Neuron (in vitro differentiated cells): ENCODE results near the gene SUN3.

Source experiments
- H2AFZ ChIP-seq: one replicate; pipeline ENCODE4 v1.6.1; 2013; ENCODE audit warnings: low read depth, mild to moderate bottlenecking, inconsistent platforms, low read length, moderate library complexity
- H3K27me3 ChIP-seq: one replicate; pipeline ENCODE4 v1.6.1; 2013; ENCODE audit warnings: low read length; ENCODE audit not compliant: insufficient read depth
- H3K36me3 ChIP-seq: one replicate; pipeline ENCODE4 v1.6.1; 2013; ENCODE audit warnings: low read length; ENCODE audit not compliant: insufficient read depth
- H3K4me1 ChIP-seq: one replicate; pipeline ENCODE4 v1.6.1; 2013; ENCODE audit warnings: low read length; ENCODE audit not compliant: insufficient read depth
- H3K4me3 ChIP-seq: 2 replicates; pipeline ENCODE4 v1.5.1; 2013; ENCODE audit warnings: mild to moderate bottlenecking, low read length, moderate library complexity
- H3K9me3 ChIP-seq: one replicate; pipeline ENCODE4 v1.6.1; 2013; ENCODE audit warnings: low read length

SUN3 gene, protein sequence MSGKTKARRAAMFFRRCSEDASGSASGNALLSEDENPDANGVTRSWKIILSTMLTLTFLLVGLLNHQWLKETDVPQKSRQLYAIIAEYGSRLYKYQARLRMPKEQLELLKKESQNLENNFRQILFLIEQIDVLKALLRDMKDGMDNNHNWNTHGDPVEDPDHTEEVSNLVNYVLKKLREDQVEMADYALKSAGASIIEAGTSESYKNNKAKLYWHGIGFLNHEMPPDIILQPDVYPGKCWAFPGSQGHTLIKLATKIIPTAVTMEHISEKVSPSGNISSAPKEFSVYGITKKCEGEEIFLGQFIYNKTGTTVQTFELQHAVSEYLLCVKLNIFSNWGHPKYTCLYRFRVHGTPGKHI

DNA sequence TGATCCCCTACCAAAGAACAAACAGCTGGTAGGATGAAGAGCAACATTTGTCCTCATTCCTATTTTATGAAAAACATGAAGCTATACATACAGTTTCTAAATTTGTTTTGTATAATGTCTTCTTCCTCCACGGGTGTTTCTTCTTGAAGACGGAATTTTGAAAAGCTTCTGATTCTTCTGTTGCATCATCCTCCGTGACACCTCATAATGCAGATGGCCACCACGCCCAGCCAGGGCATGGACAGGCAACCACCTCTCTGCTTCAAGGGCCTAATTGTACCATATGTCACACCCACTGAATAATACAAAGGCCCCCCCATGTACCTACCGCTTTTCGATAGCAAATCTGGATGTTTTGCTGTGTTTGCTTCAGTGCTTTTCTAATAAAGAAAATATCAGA is at the start of gene SUN3:
TSS of gene SUN3 (minus strand) at position 170 of the 400 bp plus-strand sequence. CDS start at position 1, 169 bp downstream.
- Histone ChIP-seq H3K4me1 (no peaks in the 10 kb centered on the region), H3K27me3 (peaks cover 12% of the 10 kb centered on the region), H3K36me3 (no peaks in the 10 kb centered on the region), H2AFZ (no peak within 1 kb of the TSS), H3K4me3 (no peak within 1 kb of the TSS), H3K9me3 (no peaks in the 10 kb centered on the region)

DNA sequence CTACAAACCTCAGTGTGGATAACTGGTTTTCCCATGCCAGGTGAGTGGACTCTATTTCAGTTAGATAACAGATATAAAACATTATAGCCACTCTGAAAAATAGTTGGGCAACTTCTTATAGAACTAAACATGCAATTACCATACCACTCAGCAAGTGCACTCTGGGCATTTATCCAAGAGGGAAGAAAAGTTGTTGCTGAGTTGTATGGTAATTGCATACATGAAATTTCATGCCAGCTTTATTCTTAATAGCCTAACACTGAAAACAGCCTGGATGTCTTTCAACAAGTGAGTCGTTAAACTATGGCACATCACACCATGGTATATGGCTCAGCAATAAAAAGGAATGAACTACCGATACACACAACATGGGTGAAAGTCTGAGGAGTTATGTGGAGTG is 49.6 kb upstream of the SUN3 start:
- Histone ChIP-seq H3K4me3 (no peak overlapping the region), H3K9me3 (no peaks in the 10 kb centered on the region), H3K27me3 (no peaks in the 10 kb centered on the region), H3K4me1 (peaks cover 5% of the 10 kb centered on the region), H2AFZ (no peak overlapping the region), H3K36me3 (no peaks in the 10 kb centered on the region)

DNA sequence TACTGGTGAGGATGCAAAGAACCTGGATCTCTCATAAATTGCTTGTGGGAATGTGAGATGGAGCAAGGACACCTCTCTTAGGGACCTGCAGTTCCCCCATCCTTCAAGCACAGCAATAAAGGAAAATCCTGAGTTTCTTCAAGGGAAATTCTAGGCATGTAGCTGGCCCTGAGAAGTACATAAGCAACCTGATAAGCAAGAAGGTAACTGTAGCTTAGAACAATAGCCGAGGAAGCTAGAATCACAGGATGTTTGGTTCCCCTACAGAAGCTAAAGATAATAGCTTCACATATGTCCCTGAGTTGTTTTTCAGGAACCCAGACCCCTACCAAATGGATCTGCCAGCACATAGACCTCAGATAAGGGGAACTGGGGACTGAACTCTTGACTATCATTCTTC is 48.5 kb upstream of the SUN3 start:
- no peak overlapping the region for H2AFZ ChIP-seq
- no peaks in the 10 kb centered on the region for H3K4me1 ChIP-seq
- H3K9me3 ChIP-seq, result no peaks in the 10 kb centered on the region
- H3K36me3 ChIP-seq, result no peaks in the 10 kb centered on the region
- no peaks in the 10 kb centered on the region for H3K27me3 ChIP-seq
- no peak overlapping the region for H3K4me3 ChIP-seq

DNA sequence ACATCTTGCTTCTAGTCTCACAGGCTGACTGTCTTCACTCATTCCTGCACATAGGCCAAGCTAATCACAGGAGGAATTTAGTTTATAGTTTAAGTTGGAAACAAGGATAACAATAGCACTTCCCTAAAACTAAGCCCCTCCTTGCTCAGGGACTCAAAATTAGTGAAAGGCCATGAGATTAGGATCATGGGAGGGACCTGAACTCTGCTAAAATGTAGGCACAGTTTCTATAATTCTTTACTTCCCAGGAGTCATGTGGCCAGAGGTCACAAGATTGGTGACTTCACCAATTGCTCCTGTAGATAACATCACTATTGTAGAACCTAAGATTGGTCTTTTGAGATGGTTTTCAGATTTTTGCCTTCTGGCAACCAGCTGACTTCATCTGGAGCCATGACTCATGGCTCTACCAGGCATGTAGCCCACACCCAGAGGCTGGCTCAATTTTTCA is 45.3 kb upstream of the SUN3 start:
- H3K4me3 ChIP-seq, result no peak overlapping the region
- H3K27me3 ChIP-seq, result no peaks in the 10 kb centered on the region
- H3K4me1 ChIP-seq, result no peaks in the 10 kb centered on the region
- no peaks in the 10 kb centered on the region for H3K36me3 ChIP-seq
- H2AFZ ChIP-seq, result no peak overlapping the region
- peaks cover 4% of the 10 kb centered on the region for H3K9me3 ChIP-seq

DNA sequence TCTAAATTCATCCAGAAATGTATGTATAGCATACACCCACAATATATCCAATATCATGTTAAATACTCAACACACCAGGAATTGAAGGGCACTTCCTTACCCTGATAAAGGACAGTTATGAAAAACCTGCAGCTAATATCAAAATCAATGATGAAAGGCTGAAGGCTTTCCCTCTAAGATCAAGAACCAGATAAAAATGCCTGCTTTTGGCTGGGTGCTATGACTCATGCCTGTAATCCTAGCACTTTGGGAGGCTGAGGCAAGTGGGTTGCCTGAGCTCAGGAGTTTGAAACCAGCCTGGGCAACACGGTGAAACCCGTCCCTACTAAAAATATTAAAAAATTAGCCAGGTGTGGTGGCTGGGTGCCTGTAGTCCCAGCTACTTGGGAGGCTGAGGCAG is 38.6 kb upstream of the SUN3 start:
- no peak overlapping the region for H3K4me3 ChIP-seq

DNA sequence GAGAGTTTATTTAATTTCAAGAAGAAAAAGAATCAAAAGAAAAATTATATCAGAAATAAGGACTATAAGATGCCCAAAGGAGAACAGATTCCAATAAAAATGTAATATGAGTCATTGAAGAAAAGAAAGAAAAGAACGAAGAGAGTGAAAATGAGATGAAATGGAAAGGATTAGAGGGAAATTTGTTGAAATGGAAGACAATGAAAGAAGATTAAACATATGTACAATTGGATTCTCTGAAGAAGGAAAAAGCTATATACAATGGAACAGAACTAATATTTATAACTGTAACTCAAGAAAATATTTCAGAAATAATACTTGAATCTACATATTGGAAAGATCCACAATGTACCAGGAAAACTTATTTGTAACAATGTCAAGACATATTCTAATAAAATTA is 35.1 kb upstream of the SUN3 start:
- Histone ChIP-seq H3K27me3 (no peaks in the 10 kb centered on the region), H3K36me3 (no peaks in the 10 kb centered on the region), H2AFZ (no peak overlapping the region), H3K4me1 (peaks cover 16% of the 10 kb centered on the region), H3K4me3 (no peak overlapping the region), H3K9me3 (no peaks in the 10 kb centered on the region)

More for the DNA sequence above, 38.6 kb upstream of the SUN3 start:
- Histone ChIP-seq H3K27me3 (no peaks in the 10 kb centered on the region), H3K36me3 (no peaks in the 10 kb centered on the region), H3K4me1 (peaks cover 9% of the 10 kb centered on the region), H2AFZ (no peak overlapping the region), H3K9me3 (peaks cover 4% of the 10 kb centered on the region)

DNA sequence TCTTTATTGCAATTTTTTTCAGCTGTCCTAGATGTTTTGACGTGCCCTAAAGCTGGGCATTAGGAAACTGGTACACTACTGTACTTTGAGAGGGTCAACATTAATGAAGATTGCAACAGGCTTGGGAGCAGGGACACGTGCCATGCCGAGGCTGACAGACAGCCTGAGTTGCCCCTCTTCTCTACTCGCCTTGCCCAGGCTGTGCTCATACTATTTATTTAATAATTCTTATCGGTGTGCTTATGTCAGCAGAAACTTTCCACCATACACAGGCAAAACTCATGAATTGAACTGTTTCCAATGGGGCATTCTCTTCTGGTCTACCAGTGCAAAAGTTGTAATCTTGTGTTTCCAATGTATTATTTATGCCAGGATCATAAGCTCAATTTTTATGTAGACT is 30.8 kb upstream of the SUN3 start:
- no peaks in the 10 kb centered on the region for H3K9me3 ChIP-seq

DNA sequence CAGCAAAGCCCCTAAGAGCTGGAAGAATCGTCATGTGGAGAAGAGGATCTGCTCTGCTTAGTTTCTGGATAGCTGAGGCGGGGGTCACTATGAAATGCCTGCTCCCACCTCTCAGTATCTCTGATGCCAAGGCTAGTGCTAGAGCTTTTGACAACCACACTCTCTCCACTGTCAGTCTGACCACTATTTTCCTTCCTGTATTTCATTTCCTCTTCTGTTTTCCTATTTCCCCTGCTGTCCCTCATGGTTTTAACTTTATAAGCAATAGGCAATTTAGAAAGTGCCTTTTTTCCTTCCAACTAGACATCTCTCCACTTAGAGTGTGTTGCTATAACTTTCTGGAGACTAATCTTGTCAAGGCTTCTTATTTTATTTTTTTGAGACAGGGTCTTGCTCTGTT is 30.1 kb upstream of the SUN3 start:
- Histone ChIP-seq H3K4me1 (peaks cover 16% of the 10 kb centered on the region), H3K36me3 (no peaks in the 10 kb centered on the region), H2AFZ (no peak overlapping the region), H3K27me3 (no peaks in the 10 kb centered on the region), H3K9me3 (no peaks in the 10 kb centered on the region), H3K4me3 (no peak overlapping the region)

More for the DNA sequence above, 30.8 kb upstream of the SUN3 start:
- Histone ChIP-seq H3K4me1 (peaks cover 16% of the 10 kb centered on the region), H2AFZ (no peak overlapping the region), H3K27me3 (no peaks in the 10 kb centered on the region), H3K36me3 (no peaks in the 10 kb centered on the region), H3K4me3 (no peak overlapping the region)

DNA sequence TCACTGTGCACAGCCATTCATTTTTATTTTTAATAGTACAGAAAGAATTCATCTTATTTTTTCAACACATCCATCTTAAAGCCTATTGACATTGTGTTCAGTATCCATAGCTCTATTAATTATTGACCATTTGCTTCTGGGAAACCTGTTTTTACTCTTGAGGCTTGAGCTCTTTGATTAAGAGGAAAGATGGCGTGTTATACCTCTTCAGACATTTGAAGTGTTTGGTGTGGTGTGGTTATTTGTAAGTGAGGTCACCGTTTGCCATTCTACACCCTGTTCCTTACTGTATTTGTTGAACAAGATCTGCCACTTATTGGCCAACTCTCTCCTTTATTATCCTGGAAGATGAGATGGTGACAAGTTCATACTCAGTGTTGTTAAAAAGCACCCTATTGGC is 24.8 kb upstream of the SUN3 start:
- no peaks in the 10 kb centered on the region for H3K27me3 ChIP-seq
- no peak overlapping the region for H3K4me3 ChIP-seq
- H2AFZ ChIP-seq, result no peak overlapping the region
- H3K9me3 ChIP-seq, result no peaks in the 10 kb centered on the region
- H3K36me3 ChIP-seq, result no peaks in the 10 kb centered on the region
- H3K4me1 ChIP-seq, result no peaks in the 10 kb centered on the region

DNA sequence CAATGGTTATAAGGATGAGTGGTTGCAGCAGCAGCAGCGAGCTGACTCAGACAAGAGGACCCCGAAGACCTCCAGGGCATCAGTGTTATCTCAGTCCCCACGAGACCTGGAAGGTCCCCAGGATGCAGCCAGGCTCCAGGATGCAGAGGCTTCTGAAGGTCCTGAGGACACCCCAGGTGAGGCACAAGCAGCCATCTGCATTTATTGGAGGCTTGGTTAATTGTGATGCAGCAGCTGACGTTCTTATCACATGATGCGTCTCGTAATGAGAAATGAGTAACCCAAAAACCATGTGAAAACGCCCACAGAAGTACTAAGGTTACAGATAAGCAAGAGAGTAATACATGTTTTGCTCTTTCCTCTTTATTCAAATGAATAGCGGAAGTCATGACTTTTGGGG is 23.8 kb upstream of the SUN3 start:
- no peaks in the 10 kb centered on the region for H3K4me1 ChIP-seq
- no peak overlapping the region for H3K4me3 ChIP-seq
- H2AFZ ChIP-seq, result no peak overlapping the region
- no peaks in the 10 kb centered on the region for H3K9me3 ChIP-seq
- no peaks in the 10 kb centered on the region for H3K27me3 ChIP-seq
- H3K36me3 ChIP-seq, result no peaks in the 10 kb centered on the region

DNA sequence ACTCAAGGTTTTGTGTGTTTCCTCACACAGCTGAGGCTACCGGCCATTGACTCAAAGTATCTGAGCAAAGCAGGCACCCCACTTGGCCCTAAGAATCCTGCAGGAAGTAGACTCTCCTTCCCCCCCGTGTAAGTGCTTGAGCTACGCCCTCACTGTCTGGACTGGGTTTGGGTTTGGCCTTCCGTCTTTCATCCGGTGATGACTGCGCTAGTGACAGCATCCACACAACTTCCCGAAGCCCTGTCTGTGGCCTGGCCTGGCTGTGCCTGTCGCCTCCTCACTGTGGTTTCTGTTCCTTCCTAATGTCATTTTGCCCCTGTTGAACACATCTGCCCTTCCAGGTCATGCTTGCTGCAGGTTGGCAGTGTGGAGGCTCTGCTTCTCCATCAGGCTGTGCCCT is 20.9 kb upstream of the SUN3 start:
- no peaks in the 10 kb centered on the region for H3K27me3 ChIP-seq
- H3K4me1 ChIP-seq, result no peaks in the 10 kb centered on the region
- H3K9me3 ChIP-seq, result no peaks in the 10 kb centered on the region
- no peaks in the 10 kb centered on the region for H3K36me3 ChIP-seq
- no peak overlapping the region for H2AFZ ChIP-seq
- H3K4me3 ChIP-seq, result no peak overlapping the region

DNA sequence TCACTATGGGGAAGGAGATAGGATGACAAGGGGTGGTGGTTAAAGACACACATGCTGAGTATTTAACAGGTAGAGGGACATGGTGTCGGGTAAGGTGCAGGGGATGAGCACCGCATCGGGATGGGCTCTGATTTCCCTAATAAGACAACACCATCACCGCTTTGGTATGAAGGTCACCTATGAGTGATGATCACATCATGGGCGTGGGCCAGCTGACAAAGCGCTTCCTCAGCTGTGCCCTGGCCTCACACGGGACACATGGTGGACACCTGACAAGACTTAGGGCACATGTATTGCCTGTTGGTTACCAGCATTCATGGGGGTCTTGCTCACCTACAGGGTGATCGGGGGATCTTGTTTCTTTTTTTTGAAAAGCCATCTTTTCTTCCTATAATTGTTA is 19.2 kb upstream of the SUN3 start:
- Histone ChIP-seq H2AFZ (no peak overlapping the region), H3K9me3 (no peaks in the 10 kb centered on the region), H3K4me3 (no peak overlapping the region), H3K27me3 (no peaks in the 10 kb centered on the region), H3K4me1 (no peaks in the 10 kb centered on the region), H3K36me3 (no peaks in the 10 kb centered on the region)

DNA sequence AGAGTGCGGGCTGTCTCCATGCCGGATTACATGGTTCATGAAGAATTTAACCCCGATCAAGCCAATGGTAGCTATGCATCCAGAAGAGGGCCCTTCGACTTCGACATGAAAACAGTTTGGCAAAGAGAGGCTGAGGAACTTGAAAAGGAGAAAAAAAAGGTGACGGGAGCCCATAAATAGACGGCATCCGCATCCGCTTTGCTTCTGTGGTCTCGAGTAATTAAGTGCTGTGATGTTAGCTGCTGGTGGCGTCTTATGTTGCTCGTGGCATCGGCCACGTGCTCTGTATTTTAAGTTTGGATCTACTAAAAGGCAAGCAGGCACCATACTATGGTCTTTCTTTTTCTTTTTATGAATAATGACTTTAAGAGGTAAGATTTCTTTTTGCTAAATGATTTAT is 17.6 kb upstream of the SUN3 start:
- no peak overlapping the region for H2AFZ ChIP-seq
- no peak overlapping the region for H3K4me3 ChIP-seq
- no peaks in the 10 kb centered on the region for H3K9me3 ChIP-seq
- no peaks in the 10 kb centered on the region for H3K27me3 ChIP-seq
- no peaks in the 10 kb centered on the region for H3K36me3 ChIP-seq
- peaks cover 10% of the 10 kb centered on the region for H3K4me1 ChIP-seq

DNA sequence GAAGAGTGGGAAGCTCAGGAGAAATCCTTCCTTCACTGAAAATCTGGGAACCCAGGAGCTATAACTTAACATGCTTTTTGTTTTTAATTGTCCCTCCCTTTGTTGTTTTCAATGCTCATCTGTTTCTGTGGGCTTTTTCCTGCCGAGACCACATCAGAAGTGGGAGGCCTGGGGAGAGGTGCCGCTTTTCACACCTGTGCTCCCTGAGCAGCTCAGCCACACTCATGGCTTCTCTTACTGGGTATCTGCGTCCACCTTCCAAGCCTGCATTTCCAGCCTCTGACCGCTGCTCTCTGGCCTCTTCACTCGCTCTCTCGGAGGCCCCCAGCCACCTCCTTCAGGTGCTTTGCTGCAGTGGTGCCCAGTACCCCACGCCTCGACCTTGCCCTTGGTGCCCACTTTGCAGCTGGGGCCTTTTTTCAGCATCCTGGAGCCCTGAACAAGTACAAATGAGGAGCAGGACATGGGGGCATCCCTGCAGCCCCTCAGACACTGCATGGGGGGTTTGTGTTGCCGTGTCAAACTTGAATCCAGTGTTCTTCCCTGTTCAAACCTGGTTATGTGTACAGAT is 16.4 kb upstream of the SUN3 start:
- Histone ChIP-seq H2AFZ (no peak overlapping the region), H3K9me3 (no peaks in the 10 kb centered on the region), H3K4me1 (peaks cover 10% of the 10 kb centered on the region), H3K4me3 (no peak overlapping the region), H3K27me3 (no peaks in the 10 kb centered on the region), H3K36me3 (no peaks in the 10 kb centered on the region)
